Muscle of leg (tissue), 11 donors: Measurements from ENCODE around the gene TXLNG. TPM values are rescaled to one million over a fixed set of nuclear protein-coding genes. Genes with fewer than 3 reads are reported as not detected.
"Not testable (repeated sequence)": the region's sequence is repeated elsewhere in the genome, so short reads cannot be mapped to it uniquely, and the experiment has no call there.

Source experiments
- DNase-seq: peaks from one replicate; pipeline ENCODE4 v3.0.0; 2013
- H3K27ac ChIP-seq: one replicate; pipeline ENCODE4 v1.5.1; 2013; ENCODE audit warnings: mild to moderate bottlenecking, low read length, control low read depth
- H3K27me3 ChIP-seq: one replicate; pipeline ENCODE4 v1.6.1; 2013; ENCODE audit warnings: low read length; ENCODE audit not compliant: control insufficient read depth, insufficient read depth
- H3K36me3 ChIP-seq: one replicate; pipeline ENCODE4 v1.6.1; 2013; ENCODE audit warnings: low read length; ENCODE audit not compliant: control insufficient read depth, insufficient read depth
- H3K4me1 ChIP-seq: one replicate; pipeline ENCODE4 v1.6.1; 2013; ENCODE audit warnings: low read length; ENCODE audit not compliant: control insufficient read depth, insufficient read depth
- H3K4me3 ChIP-seq: one replicate; pipeline ENCODE4 v1.5.1; 2013; ENCODE audit warnings: low read length, control low read depth
- H3K9me3 ChIP-seq: replicated peaks from 2 replicates; pipeline ENCODE4 v1.6.1; 2013; ENCODE audit warnings: low read depth, low read length; ENCODE audit not compliant: control insufficient read depth
- whole genome bisulfite sequencing: methylation state at CpG from one replicate; pipeline ENCODE4 v1.1.5; 2013; ENCODE audit warnings: missing lambda C conversion rate; ENCODE audit not compliant: insufficient coverage; 5-methylcytosine and 5-hydroxymethylcytosine counted together
- polyA plus RNA-seq, 8 donors: library from polyadenylated mRNA; unstranded; fragments of 120-200 nt; gene quantifications; one replicate each; pipeline versions ENCODE4 v1.2.1 to v1.2.3, GENCODE V29; 2013; ENCODE audit warnings: inconsistent platforms in 1 of 8, low replicate concordance in 1 of 8; ENCODE audit not compliant: insufficient read length in 8 of 8, insufficient read depth in 1 of 8
- total RNA-seq: library from RNA; stranded (reverse); fragments of 120-200 nt; gene quantifications from one replicate; pipeline ENCODE4 v1.2.4, GENCODE V29; 2013

TXLNG gene
- total and polyA plus RNA-seq, 9 donors: 6.7 to 10.0 (median 7.6) TPM

- H3K27ac ChIP-seq: no peak overlapping the region
- peaks cover 28% of the 10 kb centered on the region for H3K36me3 ChIP-seq
- WGBS: 60% methylated on average over 1 of the region's 4 CpGs
Measured at GRCh38 chrX:16756724-16757123, 29.5 kb upstream of the TXLNG start.

DNA sequence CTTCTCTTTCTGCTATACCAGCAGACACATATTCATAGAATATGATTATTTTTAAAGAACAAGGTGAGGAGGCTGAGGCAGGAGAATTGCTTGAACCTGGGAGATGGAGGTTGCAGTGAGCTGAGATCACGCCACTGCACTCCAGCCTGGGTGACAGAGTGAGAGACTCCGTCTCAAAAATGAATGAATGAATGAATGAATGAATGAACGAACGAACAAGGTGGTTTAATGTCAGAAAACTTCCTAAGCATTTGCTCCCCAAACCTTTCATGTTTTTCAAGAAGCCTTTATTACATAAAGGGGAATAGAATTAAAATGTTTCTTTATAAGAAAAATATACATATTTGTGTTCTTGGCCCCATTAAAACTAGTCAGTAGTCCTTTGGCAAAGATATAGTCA is 24.8 kb upstream of the TXLNG start:
- not testable (repeated sequence) for H3K9me3 ChIP-seq

More at GRCh38 chrX:16756724-16757123, 29.5 kb upstream of the TXLNG start:
- H3K4me1 ChIP-seq: no peaks in the 10 kb centered on the region
- DNase-seq: no peak
- no peaks in the 10 kb centered on the region for H3K9me3 ChIP-seq
- H3K27me3 ChIP-seq: peaks cover 5% of the 10 kb centered on the region
- H3K4me3 ChIP-seq: no peak overlapping the region

DNA sequence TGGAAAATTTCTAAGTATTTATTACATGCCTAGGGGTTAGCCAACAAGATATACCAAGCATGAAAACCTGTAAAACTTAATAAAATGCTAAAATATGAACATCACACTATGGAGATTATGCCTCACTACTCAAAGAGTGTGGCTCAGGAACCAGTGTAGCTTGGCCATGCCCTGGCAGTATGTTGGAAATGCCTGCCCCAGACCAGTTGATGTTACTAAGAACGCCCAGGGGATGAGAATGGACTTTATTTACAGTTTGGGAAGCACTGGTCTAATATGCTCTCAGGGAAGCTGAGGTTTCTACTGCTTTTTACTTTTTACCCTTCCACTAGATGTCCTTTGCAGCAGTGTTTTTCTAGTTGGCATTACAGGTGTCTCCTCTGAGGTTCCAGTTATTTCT is 23.7 kb upstream of the TXLNG start:
- no CpG with 5 or more reads among the region's 1 CpG for WGBS

More for the DNA sequence above, 24.8 kb upstream of the TXLNG start:
- not testable (repeated sequence) for DNase-seq, H3K27ac ChIP-seq, H3K4me3 ChIP-seq, H3K4me1 ChIP-seq
- WGBS: no CpG with 5 or more reads among the region's 4 CpGs
- Histone ChIP-seq H3K36me3 (peaks cover 15% of the 10 kb centered on the region), H3K27me3 (peaks cover 13% of the 10 kb centered on the region)

GRCh38 chrX:16765594-16765993 is 20.7 kb upstream of the TXLNG start:
- H3K27me3 ChIP-seq: peaks cover 27% of the 10 kb centered on the region
- H3K4me3 ChIP-seq: no peak overlapping the region
- no peak for DNase-seq
- H3K4me1 ChIP-seq: no peaks in the 10 kb centered on the region
- WGBS: no CpG with 5 or more reads among the region's 2 CpGs
- H3K36me3 ChIP-seq: no peaks in the 10 kb centered on the region
- no peak overlapping the region for H3K27ac ChIP-seq
- H3K9me3 ChIP-seq: no peaks in the 10 kb centered on the region

More for the DNA sequence above, 23.7 kb upstream of the TXLNG start:
- no peak for DNase-seq
- H3K27ac ChIP-seq: no peak overlapping the region
- H3K4me1 ChIP-seq: no peaks in the 10 kb centered on the region
- peaks cover 12% of the 10 kb centered on the region for H3K36me3 ChIP-seq
- H3K27me3 ChIP-seq: peaks cover 17% of the 10 kb centered on the region
- H3K9me3 ChIP-seq: no peaks in the 10 kb centered on the region
- no peak overlapping the region for H3K4me3 ChIP-seq

DNA sequence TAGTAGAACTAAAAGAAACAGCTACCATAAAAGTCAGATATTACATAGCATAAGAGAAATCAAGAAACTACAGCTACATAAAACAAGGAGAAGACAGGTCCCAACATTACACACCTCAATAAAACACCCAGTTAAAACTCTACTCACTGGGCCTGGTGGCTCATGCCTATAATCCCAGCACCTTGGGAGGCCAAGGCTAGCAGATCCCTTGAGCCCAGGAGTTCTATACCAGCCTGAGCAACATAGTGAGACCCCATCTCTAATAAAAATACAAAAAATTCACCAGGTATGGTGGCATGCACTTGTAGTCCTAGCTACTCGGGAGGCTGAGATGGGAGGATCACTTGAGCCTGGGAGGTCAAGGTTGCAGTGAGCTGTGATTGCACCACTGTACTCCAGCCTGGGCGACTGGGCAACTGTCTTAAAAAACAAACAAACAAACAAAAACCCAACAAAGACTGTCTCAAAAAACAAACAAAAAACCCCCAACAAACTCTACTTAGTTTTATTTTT is 15.2 kb upstream of the TXLNG start:
- WGBS: no CpG with 5 or more reads among the region's 2 CpGs
- peaks cover 46% of the 10 kb centered on the region for H3K27me3 ChIP-seq
- H3K36me3 ChIP-seq: no peaks in the 10 kb centered on the region
- no peak overlapping the region for H3K4me3 ChIP-seq
- DNase-seq: no peak
- no peaks in the 10 kb centered on the region for H3K4me1 ChIP-seq
- no peak overlapping the region for H3K27ac ChIP-seq
- no peaks in the 10 kb centered on the region for H3K9me3 ChIP-seq

GRCh38 chrX:16771483-16772398 is 14.5 kb upstream of the TXLNG start:
- H3K4me3 ChIP-seq: no peak overlapping the region
- no peaks in the 10 kb centered on the region for H3K36me3 ChIP-seq
- peaks cover 39% of the 10 kb centered on the region for H3K27me3 ChIP-seq
- DNase-seq: no peak
- H3K27ac ChIP-seq: no peak overlapping the region
- H3K4me1 ChIP-seq: no peaks in the 10 kb centered on the region
- no peaks in the 10 kb centered on the region for H3K9me3 ChIP-seq
- 30% methylated on average over 2 of the region's 16 CpGs for WGBS

- no peaks in the 10 kb centered on the region for H3K36me3 ChIP-seq
- no peaks in the 10 kb centered on the region for H3K4me1 ChIP-seq
- H3K27ac ChIP-seq: no peak overlapping the region
- no peak for DNase-seq
- H3K9me3 ChIP-seq: no peaks in the 10 kb centered on the region
- peaks cover 39% of the 10 kb centered on the region for H3K27me3 ChIP-seq
- H3K4me3 ChIP-seq: no peak overlapping the region
- WGBS: 93% methylated on average over 3 of the region's 6 CpGs
Measured at GRCh38 chrX:16772460-16772859, 13.8 kb upstream of the TXLNG start.

GRCh38 chrX:16774746-16775145 is 11.5 kb upstream of the TXLNG start:
- no peak overlapping the region for H3K4me3 ChIP-seq
- H3K27me3 ChIP-seq: peaks cover 36% of the 10 kb centered on the region
- H3K9me3 ChIP-seq: no peaks in the 10 kb centered on the region
- no peaks in the 10 kb centered on the region for H3K36me3 ChIP-seq
- no peak for DNase-seq
- no peaks in the 10 kb centered on the region for H3K4me1 ChIP-seq
- WGBS: no CpG with 5 or more reads among the region's 2 CpGs
- H3K27ac ChIP-seq: no peak overlapping the region

GRCh38 chrX:16778545-16778944 is 7.7 kb upstream of the TXLNG start:
- no peak for DNase-seq
- H3K4me1 ChIP-seq: no peaks in the 10 kb centered on the region
- H3K9me3 ChIP-seq: no peaks in the 10 kb centered on the region
- H3K36me3 ChIP-seq: no peaks in the 10 kb centered on the region
- no peak overlapping the region for H3K27ac ChIP-seq
- no peak overlapping the region for H3K4me3 ChIP-seq
- peaks cover 39% of the 10 kb centered on the region for H3K27me3 ChIP-seq

- peaks cover 41% of the 10 kb centered on the region for H3K27me3 ChIP-seq
- H3K36me3 ChIP-seq: no peaks in the 10 kb centered on the region
- DNase-seq: no peak
- H3K4me1 ChIP-seq: no peaks in the 10 kb centered on the region
- H3K4me3 ChIP-seq: no peak overlapping the region
- no peak overlapping the region for H3K27ac ChIP-seq
- H3K9me3 ChIP-seq: no peaks in the 10 kb centered on the region
Measured at GRCh38 chrX:16778993-16779392, 7.3 kb upstream of the TXLNG start.
